Lower leg skin (tissue), 3 donors: ENCODE results near the gene BCAM.

ENCODE experiments used
- POLR2A ChIP-seq, 2 donors: fragments of 450-650 bp; IDR thresholded peaks; one replicate each; pipeline ENCODE4 v1.6.1; 2016 to 2017; ENCODE audit warnings: antibody characterized with exemption in 2 of 2, mild to moderate bottlenecking in 1 of 2, moderate library complexity in 1 of 2
- TF ChIP-seq, protein P1 (sequence below), 3 donors: fragments of 450-650 bp; IDR thresholded peaks; one replicate each; pipeline ENCODE4 v1.5.1; 2016; ENCODE audit warnings: antibody characterized with exemption in 3 of 3, mild to moderate bottlenecking in 3 of 3, moderate library complexity in 2 of 3

DNA sequence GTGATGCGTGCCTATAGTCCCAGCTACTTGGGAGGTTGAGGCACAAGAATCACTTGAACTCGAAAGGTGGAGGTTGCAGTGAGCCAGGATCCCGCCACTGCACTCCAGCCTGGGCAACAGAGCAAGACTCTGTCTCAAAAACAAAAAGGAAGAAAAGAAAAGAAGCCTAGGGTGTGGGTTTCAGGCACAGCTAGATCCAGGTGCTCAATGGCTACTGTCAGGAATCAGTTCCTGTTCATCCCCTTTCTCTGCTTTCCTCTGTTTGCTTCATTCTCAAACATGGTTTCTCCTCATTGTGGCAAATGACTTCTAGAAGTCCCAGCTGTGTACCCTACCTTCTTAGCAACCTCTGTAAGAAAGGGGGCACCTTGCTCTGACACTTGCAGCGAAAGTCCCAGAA is 25.4 kb upstream of the BCAM start:
- no peak for TF ChIP-seq POLR2A (IDR thresholded peaks at IDR 0.05)
- TF ChIP-seq, protein P1, sequence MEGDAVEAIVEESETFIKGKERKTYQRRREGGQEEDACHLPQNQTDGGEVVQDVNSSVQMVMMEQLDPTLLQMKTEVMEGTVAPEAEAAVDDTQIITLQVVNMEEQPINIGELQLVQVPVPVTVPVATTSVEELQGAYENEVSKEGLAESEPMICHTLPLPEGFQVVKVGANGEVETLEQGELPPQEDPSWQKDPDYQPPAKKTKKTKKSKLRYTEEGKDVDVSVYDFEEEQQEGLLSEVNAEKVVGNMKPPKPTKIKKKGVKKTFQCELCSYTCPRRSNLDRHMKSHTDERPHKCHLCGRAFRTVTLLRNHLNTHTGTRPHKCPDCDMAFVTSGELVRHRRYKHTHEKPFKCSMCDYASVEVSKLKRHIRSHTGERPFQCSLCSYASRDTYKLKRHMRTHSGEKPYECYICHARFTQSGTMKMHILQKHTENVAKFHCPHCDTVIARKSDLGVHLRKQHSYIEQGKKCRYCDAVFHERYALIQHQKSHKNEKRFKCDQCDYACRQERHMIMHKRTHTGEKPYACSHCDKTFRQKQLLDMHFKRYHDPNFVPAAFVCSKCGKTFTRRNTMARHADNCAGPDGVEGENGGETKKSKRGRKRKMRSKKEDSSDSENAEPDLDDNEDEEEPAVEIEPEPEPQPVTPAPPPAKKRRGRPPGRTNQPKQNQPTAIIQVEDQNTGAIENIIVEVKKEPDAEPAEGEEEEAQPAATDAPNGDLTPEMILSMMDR (IDR thresholded peaks at IDR 0.05): no peak
